ENCODE results near the gene SORBS1.

The SORBS1 gene

DNA sequence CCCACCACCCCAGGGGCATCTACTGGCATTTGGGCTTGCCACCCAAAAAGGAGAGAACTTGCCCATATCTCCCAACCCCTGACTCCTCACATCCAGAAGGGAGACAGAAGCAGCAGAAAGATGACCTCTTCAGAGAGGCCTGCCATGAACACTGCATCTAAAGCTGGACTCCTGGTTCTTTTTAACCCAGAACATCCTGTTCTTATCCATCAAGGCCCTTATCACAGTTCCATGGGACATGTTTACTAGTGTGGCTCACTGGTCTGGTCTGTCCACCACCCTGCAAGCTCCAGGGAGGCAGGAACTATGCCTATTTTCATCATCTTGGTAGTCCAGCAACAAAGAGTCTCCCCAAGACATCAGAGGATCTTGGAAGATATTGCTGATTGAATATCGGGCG is 155.5 kb downstream of the SORBS1 start:
- TF ChIP-seq, protein P1, sequence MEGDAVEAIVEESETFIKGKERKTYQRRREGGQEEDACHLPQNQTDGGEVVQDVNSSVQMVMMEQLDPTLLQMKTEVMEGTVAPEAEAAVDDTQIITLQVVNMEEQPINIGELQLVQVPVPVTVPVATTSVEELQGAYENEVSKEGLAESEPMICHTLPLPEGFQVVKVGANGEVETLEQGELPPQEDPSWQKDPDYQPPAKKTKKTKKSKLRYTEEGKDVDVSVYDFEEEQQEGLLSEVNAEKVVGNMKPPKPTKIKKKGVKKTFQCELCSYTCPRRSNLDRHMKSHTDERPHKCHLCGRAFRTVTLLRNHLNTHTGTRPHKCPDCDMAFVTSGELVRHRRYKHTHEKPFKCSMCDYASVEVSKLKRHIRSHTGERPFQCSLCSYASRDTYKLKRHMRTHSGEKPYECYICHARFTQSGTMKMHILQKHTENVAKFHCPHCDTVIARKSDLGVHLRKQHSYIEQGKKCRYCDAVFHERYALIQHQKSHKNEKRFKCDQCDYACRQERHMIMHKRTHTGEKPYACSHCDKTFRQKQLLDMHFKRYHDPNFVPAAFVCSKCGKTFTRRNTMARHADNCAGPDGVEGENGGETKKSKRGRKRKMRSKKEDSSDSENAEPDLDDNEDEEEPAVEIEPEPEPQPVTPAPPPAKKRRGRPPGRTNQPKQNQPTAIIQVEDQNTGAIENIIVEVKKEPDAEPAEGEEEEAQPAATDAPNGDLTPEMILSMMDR (IDR thresholded peaks at IDR 0.05; ENCODE audit: control insufficient read depth, insufficient read depth, low read depth, low read length, missing control alignments): no peak
- H3K4me3 ChIP-seq (ENCODE audit: control insufficient read depth, low read depth, low read length): no peak overlapping the region
- no peak for DNase-seq (ENCODE audit: low read depth)

DNA sequence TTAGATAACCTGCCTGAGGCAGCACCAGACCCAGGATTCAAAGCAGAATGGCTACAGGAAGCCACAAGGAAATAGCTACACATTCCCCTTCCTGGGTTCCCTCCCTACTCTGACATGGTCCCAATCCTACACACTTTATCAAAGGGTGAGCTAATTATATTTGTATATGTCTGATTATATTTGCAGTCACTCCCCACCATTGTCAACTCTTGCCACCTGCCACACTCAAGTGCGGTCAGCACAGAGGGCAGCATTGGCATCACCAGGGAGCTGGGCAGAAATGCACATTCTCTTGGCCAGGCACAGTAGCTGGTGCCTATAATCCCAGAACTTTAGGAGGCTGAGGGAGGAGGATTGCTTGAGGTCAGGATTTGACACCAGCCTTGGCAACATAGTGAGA is 156.3 kb downstream of the SORBS1 start:
- H3K4me3 ChIP-seq (ENCODE audit: control insufficient read depth, low read depth, low read length): no peak overlapping the region
- no peak for DNase-seq (ENCODE audit: low read depth)
- TF ChIP-seq, protein P1 (IDR thresholded peaks at IDR 0.05; ENCODE audit: control insufficient read depth, insufficient read depth, low read depth, low read length, missing control alignments): no peak

DNA sequence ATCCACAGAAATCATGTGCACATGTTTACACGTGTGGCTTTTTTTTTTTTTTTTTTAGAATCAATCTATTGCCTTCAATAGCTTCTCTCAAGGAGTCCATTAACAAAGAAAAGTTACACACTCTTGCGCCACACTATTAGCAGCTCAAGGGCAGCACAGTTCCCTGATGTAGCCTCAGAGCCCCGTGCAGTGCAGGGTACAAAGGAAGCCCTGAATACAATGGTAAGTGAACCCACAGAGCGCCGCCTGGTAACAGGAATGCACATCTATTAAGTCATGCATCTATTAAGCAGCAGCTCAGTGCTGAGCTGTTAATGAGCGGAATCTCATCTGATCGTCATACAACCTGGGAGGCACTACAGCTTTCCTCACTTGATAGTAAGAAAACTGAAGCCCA is 156.7 kb downstream of the SORBS1 start:
- no peak for DNase-seq (ENCODE audit: low read depth)
- TF ChIP-seq, protein P1 (IDR thresholded peaks at IDR 0.05; ENCODE audit: control insufficient read depth, insufficient read depth, low read depth, low read length, missing control alignments): no peak
- no peak overlapping the region for H3K4me3 ChIP-seq (ENCODE audit: control insufficient read depth, low read depth, low read length)

DNA sequence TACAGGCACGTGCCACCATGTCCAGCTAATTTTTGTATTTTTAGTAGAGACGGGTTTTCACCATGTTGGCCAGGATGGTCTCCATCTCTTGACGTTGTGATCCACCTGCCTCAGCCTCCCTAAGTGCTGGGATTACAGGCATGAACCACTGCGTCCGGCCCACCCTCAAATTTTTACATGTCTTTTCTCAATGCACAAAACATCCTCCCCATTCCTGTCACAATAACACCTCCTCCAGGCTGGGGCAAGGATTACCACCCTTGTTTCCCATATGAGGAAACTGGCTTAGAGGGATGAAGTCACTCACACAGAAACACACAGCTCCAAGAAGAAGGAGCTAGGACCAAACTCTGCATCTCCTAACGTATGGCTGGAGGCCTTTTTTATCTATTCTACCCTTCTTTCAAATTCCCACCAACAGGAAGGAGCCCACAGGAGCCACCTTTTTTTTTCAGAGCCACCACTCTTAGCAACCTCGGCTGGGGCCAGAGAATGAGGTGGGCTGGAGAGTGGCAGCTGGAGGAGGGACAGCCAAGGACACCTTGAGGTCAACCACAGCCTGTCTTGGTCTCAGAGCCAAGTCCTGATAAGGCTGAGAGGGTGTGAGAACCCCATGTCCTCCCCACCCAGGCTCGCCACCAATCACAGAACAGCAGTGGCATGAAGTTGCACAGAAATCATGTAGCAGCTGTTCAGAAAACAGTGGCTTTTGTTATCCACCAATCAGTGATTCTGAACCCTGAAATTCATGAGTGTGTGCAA is 157.3 kb downstream of the SORBS1 start:
- TF ChIP-seq, protein P1 (IDR thresholded peaks at IDR 0.05; ENCODE audit: control insufficient read depth, insufficient read depth, low read depth, low read length, missing control alignments): no peak
- no peak for DNase-seq (ENCODE audit: low read depth)

DNA sequence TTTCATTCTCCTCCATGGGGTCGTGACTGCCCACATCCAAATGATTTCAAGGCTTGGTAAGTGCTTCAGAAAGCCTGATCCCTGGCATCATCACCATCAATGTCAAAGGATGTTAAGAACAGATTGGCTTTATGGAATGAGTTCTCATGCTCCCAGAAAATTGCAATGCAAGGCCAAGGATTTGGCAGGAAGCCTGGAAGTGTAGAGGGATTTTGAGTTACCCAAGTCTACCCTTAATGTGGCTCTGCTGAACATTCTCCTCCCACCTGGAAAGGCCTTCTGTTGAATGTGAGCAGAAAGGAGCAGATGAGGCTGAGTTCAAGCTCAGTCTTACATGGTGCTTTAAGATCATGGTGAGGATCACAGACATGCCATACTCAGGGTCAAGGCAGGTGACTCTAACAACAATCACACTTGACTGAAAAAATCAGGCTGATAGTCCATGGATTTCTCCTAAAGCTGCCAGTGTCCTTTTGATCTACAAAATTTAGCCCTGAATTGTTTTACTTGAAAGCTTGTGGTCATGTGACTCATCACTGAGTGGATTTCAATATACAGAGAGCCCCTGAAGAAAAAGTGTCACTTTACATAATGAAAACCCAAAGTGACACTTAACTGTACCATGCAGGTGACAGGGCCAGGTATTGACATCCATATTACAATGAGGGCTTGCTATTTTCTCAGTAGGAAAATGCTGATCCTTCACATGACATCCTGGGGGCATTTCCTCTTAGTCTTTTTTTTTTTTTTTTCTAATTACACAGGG is 159.3 kb downstream of the SORBS1 start:
- H3K4me3 ChIP-seq (ENCODE audit: control insufficient read depth, low read depth, low read length): no peak overlapping the region
- TF ChIP-seq, protein P1 (IDR thresholded peaks at IDR 0.05; ENCODE audit: control insufficient read depth, insufficient read depth, low read depth, low read length, missing control alignments): no peak
- DNase-seq (ENCODE audit: low read depth): no peak

More for the DNA sequence above, 157.3 kb downstream of the SORBS1 start:
- no peak overlapping the region for H3K4me3 ChIP-seq (ENCODE audit: control insufficient read depth, low read depth, low read length)

DNA sequence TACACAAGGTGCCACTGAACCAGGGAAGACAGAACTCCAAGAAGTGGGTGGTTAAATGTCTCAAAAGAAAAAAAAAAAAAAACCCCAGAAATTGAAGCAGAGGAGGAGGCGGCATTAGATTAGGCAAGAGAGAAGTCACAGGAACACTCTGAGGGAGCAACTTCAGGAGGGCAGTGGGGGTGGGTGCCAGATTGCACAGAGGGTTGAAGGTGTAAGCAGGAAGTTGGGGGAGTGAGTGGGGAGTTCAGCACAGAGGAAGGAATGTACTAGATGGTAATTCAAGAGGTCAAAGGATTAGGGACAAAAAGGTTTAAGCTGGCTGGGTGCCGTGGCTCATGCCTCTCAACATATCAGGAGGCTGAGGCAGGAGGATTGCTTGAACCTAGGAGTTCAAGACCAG is 160.4 kb downstream of the SORBS1 start:
- TF ChIP-seq, protein P1 (IDR thresholded peaks at IDR 0.05; ENCODE audit: control insufficient read depth, insufficient read depth, low read depth, low read length, missing control alignments): no peak
- no peak for DNase-seq (ENCODE audit: low read depth)
- H3K4me3 ChIP-seq (ENCODE audit: control insufficient read depth, low read depth, low read length): no peak overlapping the region

Data from AG09309 (cell line).